Gastroesophageal sphincter (tissue), 3 donors: ENCODE data around the gene OR13C9.

Source experiments
- POLR2A ChIP-seq, 2 donors: fragments of 450-650 bp; IDR thresholded peaks; one replicate each; pipeline ENCODE4 v1.6.1; 2017; ENCODE audit warnings: antibody characterized with exemption in 2 of 2, mild to moderate bottlenecking in 2 of 2, moderate library complexity in 1 of 2
- POLR2AphosphoS5 ChIP-seq: sonication (generic); formaldehyde crosslinking; IDR thresholded peaks from one replicate; pipeline ENCODE4 v1.6.1; 2017; ENCODE audit warnings: antibody characterized with exemption
- TF ChIP-seq, protein P1 (sequence below), 4 experiments: fragments of 200-600 bp in 2 of 4; fragments of 450-650 bp in 2 of 4; sonication (generic) in 1 of 4; IDR thresholded peaks; one replicate each; pipeline ENCODE4 v1.5.1; 2017 to 2019; ENCODE audit warnings: antibody characterized with exemption in 4 of 4, mild to moderate bottlenecking in 2 of 4, moderate library complexity in 2 of 4

DNA sequence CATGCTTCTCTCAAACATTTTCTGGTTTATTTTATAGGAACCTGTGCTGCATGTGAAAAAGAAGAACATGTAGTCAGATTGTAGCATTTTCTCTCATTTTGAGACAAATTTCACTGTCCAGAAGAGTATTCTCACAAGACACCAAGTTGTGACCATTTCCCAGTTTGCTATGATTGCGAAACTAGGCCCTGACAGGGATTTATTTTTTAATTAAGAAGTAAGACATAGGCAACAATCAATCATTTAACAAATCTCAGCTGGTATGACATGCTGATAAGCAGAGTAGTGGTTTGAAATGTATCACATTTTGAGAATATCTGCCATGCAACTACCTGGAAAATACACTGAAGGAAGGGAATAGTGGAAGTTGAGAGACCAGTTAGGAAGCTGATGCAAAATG lies 37.4 kb downstream of the OR13C9 start:
- TF ChIP-seq POLR2AphosphoS5 (no peak), POLR2A (IDR thresholded peaks at IDR 0.05) (no peak)
- TF ChIP-seq, protein P1, sequence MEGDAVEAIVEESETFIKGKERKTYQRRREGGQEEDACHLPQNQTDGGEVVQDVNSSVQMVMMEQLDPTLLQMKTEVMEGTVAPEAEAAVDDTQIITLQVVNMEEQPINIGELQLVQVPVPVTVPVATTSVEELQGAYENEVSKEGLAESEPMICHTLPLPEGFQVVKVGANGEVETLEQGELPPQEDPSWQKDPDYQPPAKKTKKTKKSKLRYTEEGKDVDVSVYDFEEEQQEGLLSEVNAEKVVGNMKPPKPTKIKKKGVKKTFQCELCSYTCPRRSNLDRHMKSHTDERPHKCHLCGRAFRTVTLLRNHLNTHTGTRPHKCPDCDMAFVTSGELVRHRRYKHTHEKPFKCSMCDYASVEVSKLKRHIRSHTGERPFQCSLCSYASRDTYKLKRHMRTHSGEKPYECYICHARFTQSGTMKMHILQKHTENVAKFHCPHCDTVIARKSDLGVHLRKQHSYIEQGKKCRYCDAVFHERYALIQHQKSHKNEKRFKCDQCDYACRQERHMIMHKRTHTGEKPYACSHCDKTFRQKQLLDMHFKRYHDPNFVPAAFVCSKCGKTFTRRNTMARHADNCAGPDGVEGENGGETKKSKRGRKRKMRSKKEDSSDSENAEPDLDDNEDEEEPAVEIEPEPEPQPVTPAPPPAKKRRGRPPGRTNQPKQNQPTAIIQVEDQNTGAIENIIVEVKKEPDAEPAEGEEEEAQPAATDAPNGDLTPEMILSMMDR (IDR thresholded peaks at IDR 0.05): no peak
